SKM-1 treated with dmso at 0.1 percent for 144 hours (cell line): ENCODE results near the gene BLOC1S1.

ENCODE experiments used
- DNase-seq: peaks from one replicate; lab custom pipeline; 2025; ENCODE audit not compliant: unreplicated experiment; lab: John Stamatoyannopoulos, UW

Gene BLOC1S1

DNA sequence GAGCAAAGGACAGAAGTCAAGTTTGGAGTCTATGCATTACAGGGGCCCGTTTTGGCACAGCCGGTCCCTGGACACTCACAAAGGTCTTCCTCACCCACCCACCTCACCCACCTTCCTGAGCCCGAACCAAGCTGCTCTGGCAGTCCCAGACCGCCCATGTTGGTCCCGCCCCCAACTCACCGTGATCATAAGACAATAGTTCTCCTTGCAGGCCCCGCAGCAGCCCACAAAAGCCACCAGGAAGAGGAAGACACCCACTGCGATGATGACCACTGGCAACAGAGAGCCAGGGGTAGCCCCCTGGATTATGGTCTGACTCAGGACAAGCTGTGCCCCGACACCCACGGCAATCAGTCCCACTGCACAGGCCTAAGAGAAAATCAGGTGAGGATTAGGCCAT lies 11.1 kb downstream of the BLOC1S1 start:
- DNase-seq, result no peak

DNA sequence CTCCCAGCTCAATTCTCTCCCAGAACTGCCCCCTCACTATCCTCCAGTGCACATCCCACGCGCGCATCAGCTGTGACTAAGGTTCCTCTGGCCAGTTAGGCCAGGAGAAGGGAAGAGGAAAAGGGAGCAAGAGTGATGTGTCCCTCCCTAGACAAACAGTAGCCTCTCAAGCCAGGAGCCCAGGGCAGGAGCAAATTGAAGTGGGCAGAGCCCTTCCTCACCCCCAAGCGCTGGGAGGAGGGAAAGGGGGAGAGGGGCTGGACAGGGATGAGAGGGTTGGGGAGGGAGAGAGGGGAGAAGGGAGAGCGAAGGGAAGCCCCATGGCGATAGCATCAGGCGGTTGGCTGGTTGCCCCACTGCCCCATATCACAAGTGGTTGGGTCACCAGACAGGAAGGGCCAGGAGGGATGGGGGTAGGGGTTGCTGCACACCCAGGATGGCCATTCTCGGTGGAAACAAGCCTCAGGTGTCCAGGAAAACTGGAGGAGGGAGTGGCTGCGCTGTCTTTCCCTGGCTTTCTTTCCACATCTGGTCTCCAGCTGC lies 11.9 kb downstream of the BLOC1S1 start:
- no peak for DNase-seq

DNA sequence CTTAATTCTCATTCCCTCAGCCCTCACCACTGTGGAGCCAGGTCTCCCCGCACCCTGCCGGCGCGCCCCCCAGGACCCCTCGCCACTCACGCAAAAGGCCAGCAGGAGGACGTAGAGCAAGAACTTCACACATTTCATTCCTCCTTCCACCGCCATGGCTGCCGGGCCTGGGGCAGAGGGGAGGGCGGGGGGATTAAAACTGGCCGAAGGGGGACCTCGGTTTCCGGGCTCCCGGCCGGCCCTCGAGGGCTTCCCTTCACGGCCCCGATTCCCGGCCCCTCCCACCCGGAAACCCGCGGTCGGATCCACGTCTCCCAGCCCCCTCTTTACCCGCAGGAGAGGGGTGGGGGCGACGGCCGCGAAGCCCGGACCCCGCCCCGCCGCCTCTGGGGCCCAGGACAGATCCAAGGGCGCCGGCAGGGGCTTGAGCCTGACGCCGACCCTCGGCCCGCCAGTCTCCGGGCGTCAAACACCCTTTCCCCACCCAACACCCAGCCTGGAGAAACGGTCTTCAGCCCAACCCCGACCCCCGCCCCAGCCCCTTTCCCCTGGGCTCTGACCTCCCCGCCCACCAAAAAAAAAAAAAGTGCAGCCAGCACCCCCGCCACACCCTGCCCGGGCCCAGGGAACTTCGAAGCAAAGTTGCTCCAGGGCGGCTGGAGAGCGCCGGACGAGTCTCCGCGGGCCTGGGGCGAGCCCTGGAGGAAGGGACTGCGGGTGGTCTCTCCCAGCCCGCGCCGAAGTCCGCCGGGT lies 12.5 kb downstream of the BLOC1S1 start:
- DNase-seq, result no peak

DNA sequence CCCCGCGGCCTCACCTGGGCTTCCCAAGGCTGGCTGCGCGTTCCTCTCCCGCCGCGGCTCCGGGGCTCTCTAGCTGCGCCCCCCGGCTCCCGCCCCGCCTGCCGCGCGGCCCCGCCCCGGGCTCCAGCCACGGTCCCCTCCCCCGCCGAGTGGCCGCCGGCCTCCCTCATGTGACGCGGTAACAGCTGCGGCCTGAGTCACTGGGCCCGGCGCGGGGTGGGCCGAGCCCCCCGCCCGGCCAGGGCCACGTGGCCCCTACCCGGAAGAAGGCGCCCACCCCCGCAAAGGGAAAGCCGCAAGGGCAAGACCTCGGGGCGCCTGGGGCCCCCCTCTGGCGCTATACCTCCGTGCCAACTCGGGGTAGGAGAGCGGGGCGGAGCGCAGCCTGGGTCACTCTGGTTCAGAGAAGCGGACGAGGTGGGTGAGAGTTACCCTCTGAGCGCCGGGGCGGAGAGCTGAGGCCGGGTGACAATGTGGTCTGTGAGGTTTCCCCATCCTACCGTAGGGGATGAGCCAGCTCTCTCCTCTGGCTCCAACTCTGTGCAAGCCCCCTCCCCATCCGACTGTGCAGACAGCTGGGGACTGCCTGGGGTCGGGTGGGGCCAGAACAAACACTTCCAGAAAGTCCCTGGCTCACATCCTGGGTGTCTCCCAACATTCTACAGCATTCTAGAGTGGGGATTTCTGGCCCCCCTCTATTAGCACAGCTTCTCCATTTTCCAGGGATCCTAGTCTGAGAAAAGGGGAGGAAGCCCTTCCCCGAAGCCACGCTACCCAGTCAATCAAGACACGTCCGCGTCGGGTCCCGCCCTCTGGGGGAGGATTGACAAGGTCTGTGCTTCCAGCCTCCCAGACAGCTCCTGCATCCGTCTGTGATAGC lies 13.3 kb downstream of the BLOC1S1 start, which contains the start of gene CD63:
CD63 (minus strand) TSS at position 71 of the 880 bp plus-strand sequence. CDS start 668 bp downstream, outside the sequence.
- peak; percentile 42 for DNase-seq

DNA sequence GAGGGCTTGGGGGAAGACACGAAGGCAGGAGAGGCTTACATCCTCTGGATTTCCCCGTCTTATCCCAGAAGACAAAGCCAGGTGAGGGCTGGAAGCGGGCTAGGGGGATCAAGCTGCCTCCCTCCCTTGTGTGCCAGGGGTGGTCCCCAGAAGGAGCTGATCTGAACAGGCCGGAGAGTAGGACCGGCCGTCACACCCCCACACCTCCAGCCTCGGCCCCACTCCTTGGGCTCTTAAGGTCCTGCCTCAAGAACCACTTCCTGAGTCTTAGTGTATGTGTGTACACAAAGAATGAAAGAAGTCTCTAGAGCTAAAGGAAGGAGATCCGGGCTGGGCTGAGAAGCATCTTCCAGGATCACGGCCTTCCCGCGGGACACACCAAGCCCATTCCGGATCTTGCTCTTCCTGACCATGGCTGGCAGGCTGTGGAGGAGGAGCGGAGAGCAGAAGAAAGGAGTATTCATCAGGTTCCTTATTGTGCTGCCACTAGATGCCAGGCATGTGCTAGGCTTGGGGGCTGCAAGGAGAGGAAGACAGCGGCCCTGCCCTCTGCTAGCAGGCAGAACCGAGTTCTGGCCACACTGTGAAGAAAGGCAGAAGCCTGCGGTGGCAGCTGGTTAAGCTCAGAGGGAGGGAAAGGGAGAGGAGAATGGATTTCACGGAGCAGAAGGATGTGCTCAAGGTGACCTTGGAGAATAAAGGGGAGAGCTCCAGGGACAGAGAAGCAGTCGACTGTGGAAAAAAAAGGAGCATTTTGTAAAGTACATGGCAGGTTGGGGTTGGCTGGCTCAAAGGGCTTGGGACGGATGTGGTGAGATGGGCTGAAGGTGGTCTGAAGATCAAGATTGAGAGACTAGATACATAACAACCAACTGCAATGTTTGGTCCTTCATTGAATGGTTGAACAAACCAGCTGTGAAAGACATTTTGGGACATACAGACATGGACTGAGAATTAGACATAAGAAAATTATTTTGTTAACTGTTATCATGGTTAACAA lies 14.3 kb downstream of the BLOC1S1 start:
- DNase-seq, result no peak

DNA sequence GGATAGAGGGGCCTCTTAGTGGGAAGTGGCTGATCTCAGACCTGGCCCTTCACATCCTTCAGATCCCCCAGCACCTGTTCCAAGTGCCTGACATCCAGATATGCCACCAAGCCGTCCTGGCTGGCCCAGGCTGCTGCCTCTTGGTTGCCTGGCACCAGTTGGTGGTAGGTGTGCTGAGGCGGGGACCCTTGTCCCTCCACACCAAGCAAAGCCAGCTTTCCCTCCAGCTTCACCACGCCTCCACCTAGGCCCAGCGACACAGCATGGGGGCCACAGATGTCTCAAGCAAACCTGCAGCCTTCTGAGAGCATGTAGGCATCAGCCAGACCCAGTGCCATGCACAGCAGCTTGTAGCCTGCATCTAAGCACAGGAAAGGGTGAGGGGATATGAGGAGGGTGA lies 16.4 kb downstream of the BLOC1S1 start:
- no peak for DNase-seq

DNA sequence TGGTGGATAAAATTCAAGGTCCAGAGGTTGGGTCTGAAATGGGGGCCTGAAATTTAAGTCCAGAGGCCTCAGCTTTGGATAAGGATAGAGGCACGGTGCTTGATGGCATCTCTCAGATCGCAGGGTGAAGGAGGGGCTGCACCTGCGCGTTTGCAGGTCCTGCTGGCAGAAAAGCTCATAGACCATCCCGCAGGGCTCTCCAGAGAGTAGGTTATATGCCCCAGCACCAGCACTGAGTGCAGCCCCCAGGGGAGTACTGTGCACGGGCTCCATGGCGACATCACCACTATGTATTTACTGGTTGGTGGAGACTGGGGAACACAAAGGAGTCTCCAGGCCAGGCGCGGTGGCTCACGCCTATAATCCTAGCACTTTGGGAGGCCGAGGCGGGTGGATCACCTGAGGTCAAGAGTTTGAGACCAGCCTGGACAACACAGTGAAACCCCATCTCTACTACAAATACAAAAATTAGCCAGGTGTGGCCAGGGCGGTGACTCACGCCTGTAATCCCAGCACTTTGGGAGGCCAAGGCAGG lies 17.2 kb downstream of the BLOC1S1 start:
- DNase-seq, result no peak

DNA sequence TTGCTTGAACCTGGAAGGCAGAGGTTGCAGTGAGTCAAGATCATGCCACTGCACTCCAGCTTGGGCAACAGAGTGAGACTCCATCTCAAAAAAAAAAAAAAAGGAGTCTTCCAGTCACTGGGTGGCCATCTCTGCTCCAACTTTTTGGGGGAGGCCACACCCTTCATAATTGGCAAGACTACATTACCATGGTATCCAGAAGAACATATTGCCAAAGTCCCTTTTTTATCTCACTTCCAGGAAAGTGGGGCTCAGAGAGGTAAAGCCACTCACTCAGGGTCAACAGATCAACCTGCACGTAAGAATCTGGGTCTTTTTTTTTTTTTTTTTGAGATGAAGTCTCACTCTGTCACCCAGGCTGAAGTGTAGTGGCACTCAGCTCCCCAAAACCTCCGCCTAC lies 18.0 kb downstream of the BLOC1S1 start:
- DNase-seq, result no peak

DNA sequence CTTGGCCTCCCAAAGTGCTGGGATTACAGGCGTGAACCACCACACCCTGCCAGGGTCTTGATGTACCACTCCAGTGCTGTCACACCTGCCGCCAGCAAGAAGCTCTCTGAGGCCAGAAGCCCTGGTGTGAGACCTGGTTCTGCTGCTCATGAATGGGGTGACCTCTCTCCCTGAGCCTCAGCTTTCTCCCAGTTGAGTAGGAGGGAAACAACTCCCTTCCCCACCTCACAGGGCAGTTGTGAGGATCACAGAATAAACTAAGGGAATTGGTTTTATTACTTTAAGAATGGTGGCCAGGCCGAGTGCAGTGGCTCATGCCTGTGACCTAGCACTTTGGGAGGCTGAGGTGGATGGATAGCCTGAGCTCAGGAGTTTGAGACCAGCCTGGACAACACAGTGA lies 18.7 kb downstream of the BLOC1S1 start:
- DNase-seq, result no peak

DNA sequence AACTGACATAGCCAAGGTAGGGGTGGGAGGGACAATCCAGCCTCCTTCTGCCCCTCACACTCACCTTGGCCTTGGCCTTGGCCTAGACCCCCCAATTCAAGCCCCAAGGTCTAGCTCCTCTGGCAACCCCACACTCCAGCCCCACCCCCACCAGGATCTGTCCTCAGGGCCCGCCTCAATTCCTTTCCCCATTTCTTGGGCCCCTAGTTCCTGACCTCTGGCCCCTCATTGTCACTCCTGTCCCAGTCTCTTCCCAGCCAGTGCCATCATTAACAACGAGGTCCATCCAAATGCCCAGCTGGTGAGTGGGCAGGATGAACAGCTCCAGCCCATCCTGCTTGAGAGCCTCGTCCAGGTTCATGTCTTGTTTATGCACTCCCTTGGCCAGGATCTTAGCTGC lies 20.2 kb downstream of the BLOC1S1 start:
- DNase-seq, result no peak

DNA sequence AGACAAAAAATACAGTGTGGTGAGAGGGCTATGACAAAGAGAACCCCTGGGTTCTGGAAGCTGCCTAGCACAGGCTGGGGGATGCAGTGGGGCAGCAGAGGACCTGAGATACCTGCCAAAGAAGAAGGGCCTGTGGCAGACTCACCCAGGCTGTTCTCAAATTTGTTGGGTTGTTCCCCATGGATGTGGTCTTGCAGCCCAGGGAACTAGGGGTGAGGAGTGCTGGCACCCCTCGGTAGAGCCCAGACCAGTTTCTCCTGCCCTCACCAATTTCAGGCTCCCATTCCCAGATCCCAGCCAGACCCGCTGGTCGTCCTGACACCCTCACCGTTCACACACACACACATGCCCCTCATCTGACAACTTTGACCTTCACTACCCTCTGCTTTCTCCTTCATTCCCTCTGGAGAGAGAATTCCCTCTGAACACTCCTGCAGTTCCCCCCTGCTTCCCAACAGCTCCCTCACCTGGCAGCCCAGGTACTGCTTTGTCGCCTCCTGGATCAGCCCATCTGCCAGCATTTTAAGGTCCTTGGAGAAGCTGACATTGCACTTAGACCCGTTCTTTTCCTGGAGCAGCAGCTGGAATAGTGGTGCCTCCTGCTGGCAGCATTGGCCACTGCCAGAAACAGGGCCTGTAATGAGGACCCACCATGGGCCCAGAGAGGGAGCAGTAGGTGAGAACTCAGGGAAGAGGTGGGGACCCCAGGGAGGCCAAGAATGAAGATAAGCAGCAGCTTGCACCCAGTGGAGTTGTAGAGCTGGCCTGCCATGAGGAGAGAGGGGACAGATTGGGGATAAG lies 21.1 kb downstream of the BLOC1S1 start:
- DNase-seq, result peak; percentile 12

DNA sequence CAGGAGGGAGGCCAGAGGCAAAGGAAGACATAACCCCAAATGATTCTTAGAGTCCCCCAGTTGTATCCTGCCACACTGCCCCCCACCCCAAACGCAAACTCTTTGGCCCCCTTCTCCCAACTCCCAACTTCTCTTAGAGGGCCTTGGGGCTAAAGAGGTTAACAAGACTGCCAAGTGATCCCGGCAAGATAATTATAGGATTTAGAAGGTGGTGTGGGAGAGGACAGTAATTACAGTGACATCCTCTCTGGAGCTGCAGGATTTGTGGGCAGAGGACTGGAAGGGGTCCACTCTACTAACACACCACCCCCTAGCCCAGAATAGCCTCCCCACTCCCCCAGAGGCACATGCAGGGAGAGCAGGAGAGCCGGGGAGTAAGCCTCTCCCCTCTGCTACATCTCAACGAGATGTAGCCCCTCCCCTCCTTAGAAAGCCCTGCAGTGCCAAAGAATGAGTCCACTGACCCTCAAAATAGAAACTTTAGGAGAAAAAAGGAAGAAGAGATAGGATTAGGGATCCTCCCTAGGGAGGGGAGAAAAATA lies 21.8 kb downstream of the BLOC1S1 start:
- DNase-seq, result no peak

DNA sequence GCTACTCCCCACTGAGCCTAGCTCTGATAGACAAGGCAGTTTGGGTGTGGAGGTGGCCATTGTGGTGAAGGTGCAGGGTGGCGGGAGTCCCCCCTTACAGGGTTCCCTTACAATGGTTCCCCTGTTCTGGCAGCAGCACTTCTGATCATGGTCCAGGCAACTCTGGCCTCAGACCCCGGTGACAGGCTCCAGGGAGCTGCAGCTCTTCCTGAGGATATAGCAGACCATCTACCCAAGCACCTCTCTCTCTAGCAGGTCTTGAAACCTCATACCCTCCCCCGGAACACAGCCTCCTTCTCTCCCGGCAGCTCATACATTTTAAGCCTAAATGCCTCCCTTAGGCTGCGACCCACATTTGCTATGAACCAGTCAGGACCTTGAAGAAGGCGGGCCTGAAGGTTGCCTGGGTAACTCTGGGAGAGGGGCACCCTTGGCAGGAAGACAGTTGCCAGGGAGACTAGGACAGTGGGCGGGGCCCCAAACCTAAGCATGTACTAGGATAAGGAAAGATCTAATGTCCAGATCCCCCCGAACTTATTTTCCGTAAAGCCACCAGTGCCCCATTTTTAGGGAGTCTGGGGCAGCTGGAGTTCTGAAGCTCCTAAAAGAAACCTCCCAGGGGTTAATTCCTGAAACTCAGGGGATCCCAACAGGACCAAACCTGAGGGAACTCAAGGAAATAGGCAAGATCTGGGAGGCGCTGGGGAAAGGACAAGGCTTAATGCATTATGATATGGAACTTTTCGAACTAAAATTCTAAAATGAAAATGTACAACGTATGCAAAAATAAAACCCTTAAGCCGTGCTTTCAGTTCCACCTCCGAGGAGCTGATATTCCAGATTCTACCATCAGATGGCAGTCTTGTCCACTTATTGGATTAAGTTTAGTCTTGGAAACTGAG lies 22.5 kb downstream of the BLOC1S1 start:
- DNase-seq, result peak; percentile 26

DNA sequence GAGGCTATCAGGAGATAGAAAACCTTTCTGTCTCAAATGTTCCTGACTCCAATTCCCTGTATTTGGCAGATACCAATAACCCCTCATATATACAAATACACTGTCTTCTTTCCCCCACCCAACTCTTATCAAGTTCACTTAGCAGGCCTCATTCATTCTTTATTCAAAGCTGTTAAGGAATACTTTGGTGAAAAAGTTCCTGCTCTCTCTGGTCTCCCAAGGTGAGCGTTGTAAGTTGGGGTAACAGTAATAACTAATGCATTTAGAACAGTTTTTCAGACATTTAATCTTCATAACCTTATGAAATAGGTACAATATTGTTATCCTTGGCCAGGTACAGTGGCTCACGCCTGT lies 23.2 kb downstream of the BLOC1S1 start:
- DNase-seq, result no peak

DNA sequence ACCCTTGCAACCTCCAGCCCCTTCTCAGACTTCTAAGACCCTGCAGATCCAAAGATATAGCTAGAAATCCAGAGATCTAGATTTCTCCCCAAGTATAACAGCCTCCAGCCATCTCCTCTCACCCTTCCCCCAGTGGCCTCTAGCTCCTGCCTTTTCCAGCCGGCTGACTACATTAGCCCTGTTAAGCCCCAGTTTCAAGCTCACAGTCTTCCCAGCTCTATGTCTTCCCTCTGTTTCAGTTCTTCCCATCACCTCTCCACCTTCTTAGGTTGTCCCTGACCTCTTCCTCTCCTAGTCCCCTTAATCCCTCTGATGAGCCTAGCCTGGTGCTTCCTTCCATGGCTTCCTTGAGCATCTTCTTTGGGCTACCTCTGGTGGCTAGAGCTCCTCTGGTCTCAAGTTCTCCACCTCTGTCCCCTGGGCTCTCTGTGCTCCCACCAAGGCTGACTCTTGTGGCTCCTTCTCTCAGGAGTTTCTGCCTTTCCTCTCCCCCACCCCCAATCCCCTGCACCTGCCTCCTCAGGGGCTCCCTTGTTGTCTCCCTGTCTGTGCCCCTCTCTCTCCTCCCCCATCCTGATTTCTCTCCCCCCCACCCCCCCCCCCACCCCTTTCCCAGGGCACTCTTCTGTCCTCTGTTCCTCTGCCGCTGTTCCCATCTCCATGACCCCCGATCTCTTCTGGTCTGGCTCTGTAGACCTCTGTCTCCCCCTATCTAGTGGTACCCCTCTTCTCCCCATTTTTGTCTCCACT lies 26.3 kb downstream of the BLOC1S1 start:
- DNase-seq, result no peak

DNA sequence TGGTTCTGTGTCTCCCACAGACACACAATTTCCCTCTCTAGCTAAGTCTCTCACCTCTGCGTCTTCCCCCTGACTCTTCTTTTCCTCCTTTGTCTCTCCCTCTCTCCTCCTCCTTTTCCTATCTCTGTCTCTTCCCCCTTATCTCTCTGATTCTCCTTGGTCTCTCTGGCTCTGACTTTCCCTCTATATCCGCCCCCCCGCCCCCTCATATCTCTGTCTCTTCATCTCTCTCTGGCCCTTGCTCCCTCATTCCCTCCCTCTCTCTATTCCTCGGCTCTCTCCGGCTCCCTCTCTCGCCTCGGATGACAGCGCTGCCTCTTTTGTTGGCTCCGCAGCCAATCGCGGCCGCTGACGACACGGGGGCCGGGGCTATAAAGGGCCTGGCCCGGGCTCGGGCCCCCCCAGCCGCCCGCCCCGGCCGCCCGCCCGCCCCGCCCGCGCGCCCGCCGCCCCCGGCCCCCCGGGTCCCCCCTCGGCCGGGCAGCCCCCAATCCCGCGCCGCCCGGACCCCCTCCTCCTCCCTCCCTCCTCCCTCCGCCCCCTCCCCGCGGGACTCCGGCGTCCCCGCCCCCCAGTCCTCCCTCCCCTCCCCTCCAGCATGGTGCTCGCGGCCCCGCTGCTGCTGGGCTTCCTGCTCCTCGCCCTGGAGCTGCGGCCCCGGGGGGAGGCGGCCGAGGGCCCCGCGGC lies 27.0 kb downstream of the BLOC1S1 start, which contains the start of gene GDF11:
GDF11 (plus strand) TSS at position 404 of the 687 bp plus-strand sequence; CDS start at position 599, 195 bp downstream.
- DNase-seq, result peak; percentile 36
